Kasumi-1 (cell line): ENCODE data around the gene MAPRE2.
"Not testable (repeated sequence)": the region's sequence is repeated elsewhere in the genome, so short reads cannot be mapped to it uniquely, and the experiment has no call there.

Experiments used
- DNase-seq, 2 experiments: peaks; one replicate each; lab custom pipeline; 2025; lab: John Stamatoyannopoulos, UW

The MAPRE2 gene

DNA sequence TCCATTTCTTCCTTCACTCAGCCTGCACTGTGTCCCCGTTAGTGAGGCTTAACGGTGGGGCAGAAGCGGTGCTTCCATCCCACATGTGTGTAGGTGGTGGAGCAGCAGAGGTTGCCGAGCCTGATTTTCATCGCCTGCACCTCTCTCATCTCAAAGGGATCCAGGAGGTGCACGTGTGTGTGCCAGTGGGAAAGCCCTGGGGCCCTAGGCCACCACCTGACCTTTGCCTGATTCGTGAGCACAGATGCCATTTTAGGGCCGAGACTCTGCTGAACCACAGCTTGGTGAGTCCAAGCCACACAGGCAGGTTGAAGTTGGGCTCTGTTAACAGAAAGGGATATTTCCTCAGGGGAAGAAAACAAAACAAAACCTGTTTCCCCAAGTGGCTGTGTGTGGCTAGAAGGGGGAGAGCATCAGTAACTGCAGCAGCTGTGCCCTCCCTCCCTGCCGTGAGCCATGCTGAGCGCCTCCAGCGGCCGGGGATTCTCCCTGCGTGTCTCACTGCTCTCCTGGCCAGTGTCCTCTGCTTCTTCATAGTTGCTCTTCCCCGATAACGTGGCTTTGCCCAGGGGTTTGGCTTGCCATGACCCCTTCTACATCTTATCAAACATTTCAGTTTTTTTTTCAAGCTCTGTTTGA, 81.5 kb downstream of the MAPRE2 start:
- no peak for DNase-seq

DNA sequence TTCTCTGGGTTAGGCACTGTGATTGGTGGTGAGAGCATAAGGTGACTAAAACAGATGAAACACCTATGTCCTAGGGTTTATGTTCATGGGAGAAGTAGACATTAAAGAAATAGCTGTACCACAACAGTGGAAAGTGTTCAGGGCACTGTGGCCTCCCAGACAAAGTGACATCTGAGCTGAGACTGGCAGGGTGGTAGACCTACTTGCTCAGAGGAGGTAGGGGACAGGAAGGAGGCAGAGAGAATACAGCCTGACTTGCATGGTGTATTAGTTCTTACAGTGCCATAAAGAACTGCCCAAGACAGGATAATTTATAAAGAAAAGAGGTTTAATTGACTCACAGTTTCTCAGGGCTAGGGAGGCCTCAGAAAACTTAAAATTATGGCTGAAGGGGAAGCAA, 82.6 kb downstream of the MAPRE2 start:
- no peak for DNase-seq

DNA sequence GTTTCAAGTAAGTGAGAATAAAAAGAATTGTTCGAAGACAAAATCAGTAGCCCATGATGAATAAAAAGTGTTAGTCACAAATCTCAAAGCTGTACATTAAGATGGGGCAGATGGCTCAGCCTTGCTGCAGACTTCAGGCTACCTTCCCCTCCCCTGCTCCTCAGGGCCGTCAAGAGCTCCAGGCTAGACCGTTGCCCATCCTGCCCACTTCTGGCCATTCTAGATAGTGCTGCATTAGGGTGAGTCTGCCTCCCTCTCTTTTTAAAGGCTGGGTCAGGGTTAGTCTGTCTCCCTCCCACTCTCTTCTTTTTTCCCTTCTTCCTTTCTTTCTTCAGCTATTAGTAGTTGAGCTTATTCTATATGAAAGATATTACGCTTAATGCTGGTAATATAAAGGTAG, 86.0 kb downstream of the MAPRE2 start:
- DNase-seq, result no peak

DNA sequence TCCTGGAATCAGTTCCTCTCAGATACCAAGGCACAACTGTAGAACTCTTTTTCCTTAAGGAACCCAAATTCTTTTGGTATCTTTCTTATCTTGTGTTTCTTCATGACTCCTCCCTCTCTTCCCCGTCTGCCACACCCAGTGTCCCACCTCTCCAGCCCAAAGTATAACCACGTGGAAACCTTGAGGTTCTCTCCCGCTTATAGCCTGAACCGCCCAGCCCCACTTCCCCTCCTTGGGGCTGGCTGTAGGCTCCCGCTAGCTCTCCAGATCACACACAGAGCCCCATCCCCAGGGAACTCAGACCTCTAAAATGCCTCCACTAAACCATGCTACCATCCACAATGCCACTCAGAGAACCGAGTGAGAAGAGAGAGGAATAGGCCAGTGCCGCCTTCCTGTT, 87.5 kb downstream of the MAPRE2 start:
- no peak for DNase-seq

DNA sequence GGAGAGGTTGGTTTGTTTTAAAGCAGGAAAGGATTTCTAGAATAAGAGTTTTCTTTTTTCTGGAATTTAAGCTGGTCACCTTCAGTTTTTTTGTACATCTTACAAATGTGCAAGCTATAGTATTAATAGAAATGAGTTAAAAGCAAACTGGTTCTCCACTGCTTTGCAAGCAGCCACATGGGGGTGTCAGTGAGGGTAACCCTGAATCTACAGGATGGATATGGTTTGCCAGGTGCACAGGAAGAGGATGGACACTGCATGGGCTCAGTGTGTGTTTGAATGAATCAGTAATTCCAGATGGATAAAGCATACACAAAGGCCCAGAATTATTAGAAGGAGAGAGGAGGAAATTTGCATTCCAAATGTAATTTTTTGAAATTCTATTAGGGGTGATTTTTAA, 89.0 kb downstream of the MAPRE2 start:
- no peak for DNase-seq

DNA sequence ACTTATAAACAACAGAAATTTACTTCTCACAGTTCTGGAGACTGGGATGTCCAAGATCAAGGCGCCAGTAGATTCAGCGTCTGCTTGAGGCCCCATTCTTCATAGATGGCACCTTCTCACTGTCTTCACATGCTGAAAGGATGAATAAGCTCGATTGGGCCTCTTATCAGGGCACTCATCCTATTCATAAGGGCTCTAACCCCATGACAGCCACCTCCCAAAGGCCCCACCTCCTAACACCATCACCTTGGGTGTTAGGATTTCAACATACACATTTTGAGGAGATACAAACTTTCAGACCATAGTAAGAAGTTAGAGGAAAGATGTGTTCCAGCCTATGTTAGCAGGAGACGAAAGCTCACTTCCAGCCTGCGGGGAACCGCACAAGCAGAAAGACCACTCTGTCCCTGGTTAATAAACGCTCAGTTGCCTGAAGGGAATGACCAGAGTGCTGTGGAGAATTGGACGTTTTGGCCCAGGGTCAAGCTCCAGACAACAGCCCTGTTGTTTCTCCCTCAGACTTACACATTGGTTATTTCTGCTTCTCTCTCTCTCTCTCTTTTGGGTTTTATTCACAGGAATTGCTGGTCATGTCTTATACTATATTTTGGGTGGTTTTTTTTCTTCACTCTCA, 90.3 kb downstream of the MAPRE2 start:
- DNase-seq, result no peak

DNA sequence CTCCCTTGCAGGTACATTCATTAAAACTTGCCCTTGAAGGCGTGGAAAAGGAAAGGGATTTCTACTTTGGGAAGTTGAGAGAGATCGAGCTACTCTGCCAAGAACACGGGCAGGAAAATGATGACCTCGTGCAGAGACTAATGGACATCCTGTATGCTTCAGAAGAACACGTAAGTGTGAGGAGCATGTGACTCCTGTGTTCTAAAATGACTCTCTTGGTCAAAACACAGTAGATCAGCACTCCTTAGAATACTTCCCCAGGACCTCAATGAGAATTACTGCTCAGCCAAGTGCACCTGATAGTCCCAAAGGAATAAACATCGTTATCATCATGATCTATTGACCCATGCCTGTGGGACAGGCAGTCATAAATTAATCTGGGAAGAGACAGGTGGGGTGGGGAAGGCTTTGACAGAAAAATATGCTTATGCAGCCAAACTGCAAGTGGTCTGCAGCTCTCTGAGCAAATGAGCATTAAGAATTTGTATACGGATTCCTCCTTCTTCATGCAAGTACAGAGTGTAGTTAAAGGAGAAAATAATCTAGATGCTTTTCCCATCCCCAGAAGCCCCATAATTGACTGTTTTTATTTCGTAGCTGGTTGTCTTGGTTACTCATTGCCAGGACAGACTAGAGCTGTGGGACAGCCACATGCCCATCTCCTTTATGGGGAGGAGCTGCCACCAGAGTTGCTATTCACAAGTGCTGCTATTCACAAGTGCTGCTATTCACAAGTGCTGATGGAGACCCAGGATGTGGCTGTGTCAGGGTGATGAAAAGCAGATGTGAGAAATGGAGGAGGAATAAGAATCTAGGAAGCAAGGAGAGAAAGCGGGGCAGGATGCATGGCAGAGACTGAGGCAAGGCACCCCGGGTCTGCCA, 91.0 kb downstream of the MAPRE2 start:
- DNase-seq, result no peak

DNA sequence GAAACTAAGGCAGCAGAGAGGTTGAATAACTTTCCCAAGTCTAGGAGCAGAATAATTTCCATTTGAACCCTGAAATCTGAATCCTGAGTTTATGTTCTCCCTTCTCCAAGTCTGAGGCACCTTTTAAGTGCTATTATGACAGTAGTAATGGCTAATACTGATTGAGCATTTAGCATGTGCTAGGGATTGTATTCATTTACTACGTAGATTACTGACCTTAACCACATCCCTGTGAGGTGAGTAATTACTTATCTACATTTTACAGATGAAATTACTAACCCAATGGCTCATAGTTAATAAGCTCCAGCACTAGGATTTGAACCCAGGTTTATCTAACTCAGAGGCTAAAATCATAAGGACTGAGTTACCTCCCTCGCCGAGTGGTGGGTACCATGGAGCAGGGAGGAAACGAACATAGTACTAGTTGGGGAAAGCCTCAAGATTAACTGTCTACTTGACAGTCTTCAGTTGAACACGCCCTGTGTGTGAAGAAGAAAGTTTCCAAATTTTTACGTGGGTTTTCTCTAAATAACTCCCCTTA, 93.0 kb downstream of the MAPRE2 start:
- DNase-seq, result no peak

DNA sequence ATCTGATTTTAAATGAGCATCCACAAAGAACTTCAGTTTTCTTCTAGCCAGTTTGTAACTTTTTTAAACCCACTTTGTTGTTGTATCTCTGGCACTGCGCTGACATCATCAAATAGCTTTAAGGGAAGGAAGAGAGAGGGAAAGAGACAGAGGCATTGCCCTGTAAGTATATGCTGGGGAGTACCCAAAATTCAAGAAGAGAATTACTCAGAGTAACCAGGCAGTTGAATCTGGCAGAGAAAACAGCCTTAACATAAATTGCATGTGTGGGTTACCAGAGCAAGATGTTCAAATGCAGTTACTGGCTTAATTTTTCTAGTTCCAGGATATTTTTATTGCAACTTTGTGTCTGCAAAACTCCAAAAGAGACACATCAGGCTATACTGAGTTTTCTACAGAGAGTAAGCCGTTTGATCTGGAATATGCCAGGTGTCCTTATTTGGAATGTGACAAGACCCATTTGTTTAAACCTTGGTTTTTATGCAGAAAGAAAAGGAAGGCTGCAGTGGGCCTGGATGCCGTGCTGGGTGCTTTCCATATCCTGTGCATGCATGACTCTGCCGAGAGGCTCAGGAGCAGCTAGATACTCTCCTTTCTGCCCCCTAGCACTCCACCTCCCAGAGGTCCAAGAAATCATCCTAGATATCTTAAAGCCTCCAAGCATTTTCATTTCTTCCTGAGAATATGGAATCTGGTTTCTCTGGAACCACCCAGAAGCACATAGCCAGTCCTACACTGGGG, 93.7 kb downstream of the MAPRE2 start:
- no peak for DNase-seq

DNA sequence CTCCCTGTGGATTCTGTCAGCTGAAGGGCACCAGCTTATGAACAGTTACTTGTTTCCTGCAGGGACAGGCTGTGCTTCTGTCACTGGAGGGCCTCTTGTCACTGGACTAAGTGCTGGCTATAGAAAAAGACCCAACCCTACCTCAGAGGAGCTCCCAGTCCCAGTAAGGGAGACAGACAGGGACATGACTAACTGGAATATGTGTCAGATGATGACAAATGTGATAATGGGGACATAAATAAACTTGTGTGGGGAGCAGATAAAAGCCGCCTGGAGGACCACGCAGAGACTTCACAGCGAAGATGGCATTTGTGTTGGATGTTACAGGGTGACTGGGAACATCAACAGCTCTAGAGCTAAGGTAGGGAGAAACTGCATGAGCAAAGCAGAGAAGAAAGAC, 95.0 kb downstream of the MAPRE2 start:
- no peak for DNase-seq

DNA sequence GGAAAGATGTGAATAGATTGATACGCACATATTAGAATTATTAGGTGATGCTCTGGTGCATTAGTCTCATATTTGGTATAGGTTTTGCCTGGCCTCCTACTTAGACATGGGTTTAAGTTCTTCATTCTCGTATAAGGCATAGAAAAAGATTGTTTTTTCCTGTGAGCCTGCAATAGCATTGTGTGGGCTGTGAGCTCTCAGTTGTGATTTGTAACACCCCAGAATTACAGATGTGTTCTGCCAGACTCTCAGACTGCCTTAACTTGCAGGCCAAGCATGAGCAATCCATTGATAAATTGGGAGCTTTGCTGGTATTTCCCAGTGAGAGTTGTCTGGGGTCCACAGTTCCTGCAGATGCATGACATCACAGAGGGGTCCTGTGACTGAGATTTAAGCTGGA, 95.7 kb downstream of the MAPRE2 start:
- no peak for DNase-seq

DNA sequence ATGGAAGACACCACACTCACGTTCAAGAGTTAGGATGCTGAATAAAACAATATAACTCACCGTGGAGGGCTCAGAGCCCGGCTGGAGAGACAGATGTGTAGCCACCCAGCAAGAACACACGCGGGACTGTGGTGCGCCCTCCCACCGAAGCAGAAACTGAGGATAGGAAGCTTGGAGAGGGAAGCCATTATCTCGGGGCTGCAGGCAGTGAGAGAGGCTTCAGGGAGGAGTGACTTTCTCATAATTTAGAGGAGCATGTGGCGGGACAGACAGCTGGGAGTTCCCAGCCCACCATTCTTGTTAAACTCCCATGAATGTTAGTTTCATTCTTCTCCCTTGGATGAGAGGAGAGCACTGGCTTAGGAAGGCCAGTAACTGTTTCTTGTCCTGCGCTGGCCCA, 96.4 kb downstream of the MAPRE2 start:
- no peak for DNase-seq

DNA sequence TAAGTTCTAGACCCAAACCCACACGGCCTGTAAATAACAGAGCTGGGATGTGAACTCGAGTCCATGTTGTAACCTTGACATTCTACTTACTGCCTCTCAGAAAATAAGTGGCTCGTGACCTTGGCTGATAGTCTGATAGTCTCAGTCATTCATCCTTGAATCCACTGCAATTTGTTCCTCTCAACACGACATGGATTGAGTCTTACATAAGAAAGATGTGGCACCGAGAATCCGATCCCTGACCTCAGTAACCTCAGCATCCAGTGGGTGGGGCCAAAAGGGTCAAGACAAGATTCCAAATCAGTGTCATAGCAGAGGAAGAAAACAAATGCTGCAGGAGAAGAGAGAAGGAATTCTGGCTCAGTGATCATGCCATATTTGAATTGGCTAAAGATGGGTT, 97.6 kb downstream of the MAPRE2 start:
- DNase-seq, result no peak

DNA sequence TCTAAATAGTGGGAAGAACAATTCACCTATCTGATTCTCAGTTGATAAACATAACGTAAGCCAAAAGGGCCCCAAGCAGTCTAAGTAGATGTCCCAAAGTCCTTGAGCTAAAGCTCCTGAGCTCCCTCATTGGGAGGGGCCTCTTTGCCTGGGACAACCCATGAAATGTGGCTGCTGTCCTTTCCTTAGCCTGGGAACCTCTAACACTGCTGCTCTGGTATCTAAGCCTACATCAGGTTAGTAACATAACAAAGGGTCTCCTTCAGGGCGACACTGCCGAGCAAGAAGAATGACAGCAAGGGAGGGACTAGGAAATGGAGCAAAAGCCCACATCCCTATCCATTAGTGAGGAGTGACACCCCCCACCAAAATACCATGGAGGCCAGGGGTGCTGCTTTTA, 98.3 kb downstream of the MAPRE2 start:
- no peak for DNase-seq

DNA sequence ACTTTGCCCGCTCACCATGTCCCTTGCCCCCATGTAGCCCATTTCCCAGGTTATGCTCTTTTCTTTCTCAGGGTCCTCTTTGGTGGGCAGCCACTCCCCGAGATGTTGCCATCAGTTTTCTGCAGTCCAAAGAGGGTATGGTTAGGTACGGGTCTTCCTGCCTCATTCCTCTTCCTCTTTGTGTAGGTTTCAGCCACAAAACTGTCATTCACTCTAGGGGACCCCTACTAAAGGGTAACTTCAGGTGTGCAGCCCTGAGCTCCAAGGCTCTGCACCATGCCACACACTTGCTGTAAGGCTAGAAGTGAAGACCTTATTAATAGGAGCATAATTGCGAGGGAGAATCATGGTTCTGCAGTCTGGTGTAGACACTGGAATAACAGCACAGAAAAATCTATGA, 99.9 kb downstream of the MAPRE2 start:
- DNase-seq, result no peak

DNA sequence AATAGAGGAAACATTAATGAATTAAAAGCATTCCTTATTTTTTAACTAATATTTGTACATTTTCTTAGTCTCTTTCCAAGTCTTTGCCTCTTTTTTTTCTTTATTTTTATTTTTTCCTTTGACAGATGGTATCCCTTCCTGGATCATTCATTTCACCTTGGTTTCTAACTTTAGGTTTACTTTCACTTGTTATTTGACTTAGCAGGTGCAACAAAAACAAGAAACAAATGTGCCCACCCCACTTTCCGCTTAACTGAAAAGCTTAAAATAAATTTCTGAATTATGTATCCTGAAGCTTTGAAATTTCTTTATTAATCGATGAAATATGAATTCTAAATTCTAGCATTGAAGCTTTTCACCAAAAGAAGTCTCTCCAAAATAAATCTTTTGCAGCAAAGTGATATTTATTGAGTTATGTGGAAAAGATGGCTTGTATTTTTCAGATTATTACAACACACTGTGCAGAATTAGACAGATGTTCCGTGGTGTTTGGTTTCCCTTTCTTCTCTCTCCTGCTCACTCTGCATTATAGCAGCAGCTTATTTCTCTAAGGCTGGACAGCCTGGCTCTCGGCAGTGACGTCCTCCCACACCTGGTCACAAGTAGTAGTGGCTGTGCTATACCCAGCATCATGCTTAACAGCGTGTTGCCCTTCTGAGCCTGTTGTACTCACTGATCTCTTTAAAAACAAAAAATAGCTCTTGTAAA, 100.5 kb downstream of the MAPRE2 start:
- no peak for DNase-seq

DNA sequence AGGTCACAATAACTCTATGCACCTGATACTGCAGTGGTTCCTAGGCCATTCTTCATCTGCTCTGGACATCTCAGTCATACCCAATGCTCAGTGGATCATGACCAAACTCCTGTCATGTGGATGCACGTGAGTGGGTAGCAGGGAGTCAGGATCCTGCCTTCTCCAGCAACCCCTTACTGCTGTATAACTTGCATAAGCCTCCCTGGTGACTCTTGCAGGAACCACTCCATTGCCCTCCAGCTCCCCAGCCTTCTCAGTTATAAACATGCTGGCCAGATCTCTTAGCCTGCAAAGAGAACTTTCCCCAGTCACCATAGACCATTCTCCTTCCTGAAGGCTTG, 101.0 kb downstream of the MAPRE2 start:
- no peak for DNase-seq

DNA sequence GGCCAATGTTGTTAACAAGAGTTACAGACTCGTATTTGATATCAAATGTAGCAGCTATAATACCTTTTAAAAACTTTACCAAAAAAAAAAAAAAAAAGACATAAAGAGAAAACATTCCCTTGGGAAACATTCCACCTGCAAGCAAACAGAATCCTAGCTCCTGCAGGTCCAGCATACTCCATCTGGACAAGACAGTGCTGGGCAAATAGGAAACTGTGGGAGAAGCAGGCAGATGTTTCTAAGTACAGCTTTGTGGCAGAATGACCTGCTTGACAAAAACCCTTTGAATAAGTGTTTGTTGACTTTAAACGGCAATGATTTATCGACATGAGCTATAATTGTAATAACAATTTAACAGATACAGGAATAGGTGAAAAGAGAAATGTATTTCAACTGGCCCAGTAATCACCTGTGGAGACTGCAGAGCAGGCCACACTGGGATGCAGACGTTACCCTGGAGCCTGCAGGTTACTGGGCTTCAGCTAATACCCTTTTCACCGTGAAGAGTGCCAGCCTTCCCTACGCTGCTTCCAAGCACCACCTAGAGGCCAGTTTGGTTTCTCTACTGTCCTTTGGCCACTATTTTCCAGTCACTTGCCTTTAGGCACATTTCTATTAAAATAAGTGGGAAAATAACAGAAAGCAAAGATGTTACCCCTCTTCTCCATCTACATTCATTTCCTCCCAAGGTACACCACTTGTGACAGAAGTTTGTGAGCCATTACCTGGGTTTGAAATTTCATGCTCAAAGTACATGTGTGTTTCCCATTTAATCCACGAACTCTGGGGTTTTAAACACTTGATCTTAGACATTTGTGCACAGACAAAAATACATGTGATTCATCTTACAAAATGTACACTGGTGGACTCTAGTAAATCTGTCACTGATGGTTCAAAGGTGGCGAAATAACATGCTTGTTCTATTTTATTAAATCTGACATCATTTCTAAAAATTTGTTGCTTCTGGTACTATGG, 102.7 kb downstream of the MAPRE2 start:
- peak; percentile 74 to 84 for DNase-seq

DNA sequence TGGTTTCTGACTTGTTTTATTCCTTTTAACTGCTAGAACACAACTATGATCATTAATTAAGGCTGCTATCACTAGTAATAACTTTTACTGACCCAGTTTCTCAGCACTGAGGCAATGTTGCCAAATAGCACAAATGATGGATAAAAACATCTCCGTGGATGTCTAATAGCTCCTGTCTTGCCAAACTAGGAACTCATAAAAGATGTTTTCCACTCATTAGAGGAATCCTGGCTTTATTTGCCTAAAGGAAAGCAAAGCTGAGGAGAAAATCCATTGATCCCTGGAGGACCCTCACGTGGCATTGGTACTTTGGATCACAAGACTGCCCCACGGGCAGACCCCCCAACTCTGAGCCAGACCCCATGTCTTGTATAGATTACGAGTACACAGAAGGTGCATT, 103.5 kb downstream of the MAPRE2 start:
- DNase-seq, result no peak

DNA sequence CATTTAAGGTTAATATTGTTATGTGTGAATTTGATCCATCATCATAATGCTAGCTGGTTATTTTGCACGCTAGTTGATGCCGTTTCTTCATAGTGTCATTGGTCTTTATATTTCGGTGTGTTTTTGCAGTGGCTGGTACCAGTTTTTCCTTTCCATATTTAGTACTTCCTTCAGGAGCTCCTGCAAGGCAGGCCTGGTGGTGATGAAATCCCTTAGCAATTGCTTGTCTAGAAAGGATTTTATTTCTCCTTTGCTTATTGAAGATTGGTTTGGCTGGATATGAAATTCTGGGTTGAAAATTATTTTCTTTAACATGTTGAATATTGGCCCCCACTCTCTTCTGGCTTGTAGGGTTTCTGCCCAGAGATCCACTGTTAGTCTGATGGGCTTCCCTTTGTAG, 109.0 kb downstream of the MAPRE2 start:
- not testable (repeated sequence) for DNase-seq
